Ovary (tissue), 9 donors: ENCODE measurements around the gene SYK. TPM values are rescaled to one million over a fixed set of nuclear protein-coding genes. Genes with fewer than 3 reads are reported as not detected.

Experiments
- DNase-seq, 5 donors: peaks; one replicate each; pipeline ENCODE4 v3.0.0-alpha.2; 2019 to 2020
- H3K27ac ChIP-seq, 2 donors: fragments of 200-600 bp; one replicate each; pipeline versions ENCODE4 v1.5.1 to v1.8.0; 2019 to 2022
- H3K27me3 ChIP-seq: fragments of 200-600 bp; one replicate; pipeline ENCODE4 v1.8.0; 2022
- H3K36me3 ChIP-seq: fragments of 200-600 bp; sonication (generic); one replicate; pipeline ENCODE4 v1.5.1; 2019
- H3K4me1 ChIP-seq: one replicate; pipeline ENCODE4 v1.8.1; 2013; ENCODE audit warnings: mild to moderate bottlenecking, moderate library complexity; ENCODE audit not compliant: insufficient read depth
- H3K4me3 ChIP-seq: fragments of 200-600 bp; sonication (generic); one replicate; pipeline ENCODE4 v1.5.1; 2017
- H3K9me3 ChIP-seq, 2 donors: fragments of 200-600 bp in 1 of 2; sonication (generic) in 1 of 2; one replicate each; pipeline versions ENCODE4 v1.5.1 to v1.8.1; 2013 to 2019; ENCODE audit warnings: mild to moderate bottlenecking in 1 of 2, moderate library complexity in 1 of 2
- EP300 ChIP-seq: sonication (generic); formaldehyde crosslinking; IDR thresholded peaks from one replicate; pipeline ENCODE4 v1.6.1; 2017; ENCODE audit warnings: antibody characterized with exemption
- POLR2A ChIP-seq: fragments of 450-650 bp; IDR thresholded peaks from one replicate; pipeline ENCODE4 v1.6.1; 2017; ENCODE audit warnings: antibody characterized with exemption, mild to moderate bottlenecking, moderate library complexity
- WGBS, 3 donors: extraction: QIAGEN DNeasy Blood & Tissue Kit in 1 of 3; methylation state at CpG; one replicate each; pipeline versions ENCODE4 v1.1.5 to v1.1.7; 2013 to 2017; 5-methylcytosine and 5-hydroxymethylcytosine counted together
- intact Hi-C, 4 donors: fragments of 100-400 bp; cut with DNase I; formaldehyde crosslinking; loops; one replicate each; pipeline versions ENCODE4 v1.11.0 to v1.15.1; 2022 to 2023
- polyA plus RNA-seq, 2 donors: library from polyadenylated mRNA; stranded (reverse); fragments of 200-250 nt in 1 of 2; fragments of 350-450 nt in 1 of 2; fragmentation: Illumina TruSeq in 1 of 2; extraction: RNeasy Lipid Tissue Mini Kit (QIAGEN cat#74804) in 1 of 2; gene quantifications; one replicate each; pipeline ENCODE4 v1.2.3, GENCODE V29; 2013 to 2014
- total RNA-seq, 7 donors: library from RNA; depleted of rRNA in 2 of 7; stranded (reverse); fragments of >200 nt in 2 of 7; fragmentation: NEBNext Ultra II Directional in 3 of 7; extraction: Animal tissue kit (Norgen Biotek cat#: 25700) in 3 of 7; gene quantifications; one replicate each; pipeline versions ENCODE4 v1.1.0 to v1.2.4, GENCODE V29; 2016 to 2023
- TF ChIP-seq, protein P1 (sequence below), 3 donors: fragments of 450-650 bp in 2 of 3; fragments of 200-600 bp in 1 of 3; IDR thresholded peaks; one replicate each; pipeline versions ENCODE4 v1.5.1 to v1.8.0; 2016 to 2022; ENCODE audit warnings: antibody characterized with exemption in 3 of 3, mild to moderate bottlenecking in 1 of 3
- donor health status: DM: no; HTN: no; CAD: no; lungs with moderate emphysema.
- donor health status: DM: no; HTN: no; CAD: no.
- donor health status: Bipolar disorder and iron deficiency.
- donor health status: DM: yes; HTN: yes; CAD: no.
- donor health status: DM: no; HTN: no; CAD: no.
- donor health status: DM: yes; HTN: yes; CAD: no.

SYK gene
- total and polyA plus RNA-seq, 9 donors = 1.4 to 12.0 (median 8.6) TPM

- intact Hi-C loops = loop anchor here in 1 of 4 donors (10.0 kb wide), 1 partner anchor 711 kb away; no protein-coding TSS in a partner anchor
- WGBS, 3 donors = 46 to 68% (median 49%) methylated on average over 5 of the region's 5 CpGs
- TF ChIP-seq, protein P1, sequence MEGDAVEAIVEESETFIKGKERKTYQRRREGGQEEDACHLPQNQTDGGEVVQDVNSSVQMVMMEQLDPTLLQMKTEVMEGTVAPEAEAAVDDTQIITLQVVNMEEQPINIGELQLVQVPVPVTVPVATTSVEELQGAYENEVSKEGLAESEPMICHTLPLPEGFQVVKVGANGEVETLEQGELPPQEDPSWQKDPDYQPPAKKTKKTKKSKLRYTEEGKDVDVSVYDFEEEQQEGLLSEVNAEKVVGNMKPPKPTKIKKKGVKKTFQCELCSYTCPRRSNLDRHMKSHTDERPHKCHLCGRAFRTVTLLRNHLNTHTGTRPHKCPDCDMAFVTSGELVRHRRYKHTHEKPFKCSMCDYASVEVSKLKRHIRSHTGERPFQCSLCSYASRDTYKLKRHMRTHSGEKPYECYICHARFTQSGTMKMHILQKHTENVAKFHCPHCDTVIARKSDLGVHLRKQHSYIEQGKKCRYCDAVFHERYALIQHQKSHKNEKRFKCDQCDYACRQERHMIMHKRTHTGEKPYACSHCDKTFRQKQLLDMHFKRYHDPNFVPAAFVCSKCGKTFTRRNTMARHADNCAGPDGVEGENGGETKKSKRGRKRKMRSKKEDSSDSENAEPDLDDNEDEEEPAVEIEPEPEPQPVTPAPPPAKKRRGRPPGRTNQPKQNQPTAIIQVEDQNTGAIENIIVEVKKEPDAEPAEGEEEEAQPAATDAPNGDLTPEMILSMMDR (IDR thresholded peaks at IDR 0.05) = no peak
- TF ChIP-seq POLR2A = no peak
- Histone ChIP-seq H3K4me1 (no peaks in the 10 kb centered on the region), H3K9me3 (no peaks in the 10 kb centered on the region), H3K27ac (no peak overlapping the region), H3K4me3 (no peak overlapping the region), H3K36me3 (no peaks in the 10 kb centered on the region), H3K27me3 (no peaks in the 10 kb centered on the region)
- DNase-seq = no peak
These were observed 53.7 kb downstream of the SYK start for GRCh38 chr9:90855208-90855902.

- TF ChIP-seq, protein P1 (IDR thresholded peaks at IDR 0.05) = no peak
- no peak overlapping the region for H3K27ac ChIP-seq
- no peaks in the 10 kb centered on the region for H3K9me3 ChIP-seq
- no peak overlapping the region for H3K4me3 ChIP-seq
- intact Hi-C loops = loop anchor here in 1 of 4 donors (10.0 kb wide), 1 partner anchor 712 kb away; no protein-coding TSS in a partner anchor
- no peaks in the 10 kb centered on the region for H3K27me3 ChIP-seq
- 85 to 89% (median 85%) methylated on average over 6 of the region's 6 CpGs for WGBS, 3 donors
- H3K36me3 ChIP-seq = no peaks in the 10 kb centered on the region
- no peak for DNase-seq
- H3K4me1 ChIP-seq = no peaks in the 10 kb centered on the region
These were observed 55.5 kb downstream of the SYK start for GRCh38 chr9:90857091-90857490.

DNA sequence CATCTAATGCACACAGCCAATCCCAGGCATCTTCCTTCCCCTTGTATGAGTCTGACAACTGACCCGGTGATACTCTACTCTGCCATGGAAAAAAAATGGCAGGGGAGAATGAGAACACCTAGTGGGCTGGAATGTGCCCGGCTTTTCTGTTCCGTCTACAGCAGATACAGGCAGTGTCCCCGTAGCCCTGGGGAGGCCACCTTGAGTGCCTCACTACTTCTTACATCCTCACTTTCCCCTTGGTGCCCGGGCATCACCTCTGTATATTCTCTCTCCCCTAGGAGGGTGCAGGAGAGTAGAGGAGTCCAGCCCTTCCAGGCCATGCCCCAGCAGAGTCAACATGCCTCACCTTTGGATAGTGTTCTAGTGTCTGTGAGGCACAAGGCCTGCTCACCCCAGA is 56.2 kb downstream of the SYK start:
- DNase-seq = no peak
- H3K27me3 ChIP-seq = no peaks in the 10 kb centered on the region
- no peak overlapping the region for H3K4me3 ChIP-seq
- TF ChIP-seq, protein P1 (IDR thresholded peaks at IDR 0.05) = no peak
- TF ChIP-seq EP300 (no peak), POLR2A (no peak)
- no peaks in the 10 kb centered on the region for H3K9me3 ChIP-seq
- no peaks in the 10 kb centered on the region for H3K36me3 ChIP-seq
- intact Hi-C loops = loop anchor here in 1 of 4 donors (10.0 kb wide), 1 partner anchor 713 kb away; no protein-coding TSS in a partner anchor
- 79 to 91% (median 84%) methylated on average over 5 of the region's 5 CpGs for WGBS, 3 donors
- H3K4me1 ChIP-seq = no peaks in the 10 kb centered on the region
- H3K27ac ChIP-seq = no peak overlapping the region

- no peaks in the 10 kb centered on the region for H3K4me1 ChIP-seq
- H3K27me3 ChIP-seq = no peaks in the 10 kb centered on the region
- TF ChIP-seq EP300 (no peak), POLR2A (no peak)
- TF ChIP-seq, protein P1 (IDR thresholded peaks at IDR 0.05) = no peak
- H3K9me3 ChIP-seq = no peaks in the 10 kb centered on the region
- H3K36me3 ChIP-seq = no peaks in the 10 kb centered on the region
- 55 to 68% (median 59%) methylated on average over 4 of the region's 4 CpGs for WGBS, 3 donors
- no peak overlapping the region for H3K4me3 ChIP-seq
- intact Hi-C loops = loop anchor here in 1 of 4 donors (10.0 kb wide), 1 partner anchor 714 kb away; no protein-coding TSS in a partner anchor
- H3K27ac ChIP-seq = no peak overlapping the region
- no peak for DNase-seq
These were observed 56.9 kb downstream of the SYK start for GRCh38 chr9:90858457-90858901.
